Inflammatory macrophage treated with lipopolysaccharide for 1 hour (primary cell): ENCODE measurements around the gene MAP2K6.
"Not testable (repeated sequence)": the region's sequence is repeated elsewhere in the genome, so short reads cannot be mapped to it uniquely, and the experiment has no call there.

ENCODE experiments used
- DNase-seq, 2 donors: peaks; one replicate each; pipeline ENCODE4 v3.0.0-alpha.2; 2020 to 2022

MAP2K6 gene

GRCh38 chr17:69457603-69458002 lies 43.1 kb downstream of the MAP2K6 start:
- DNase-seq: no peak

GRCh38 chr17:69460963-69461922 lies 46.7 kb downstream of the MAP2K6 start:
- DNase-seq: no peak

- no peak for DNase-seq
Observed at GRCh38 chr17:69461951-69462369, 47.5 kb downstream of the MAP2K6 start.

GRCh38 chr17:69462882-69463281 lies 48.4 kb downstream of the MAP2K6 start:
- no peak for DNase-seq

- DNase-seq: no peak
Observed at GRCh38 chr17:69466451-69466850, 52.0 kb downstream of the MAP2K6 start.

GRCh38 chr17:69466905-69467667 lies 52.6 kb downstream of the MAP2K6 start:
- no peak for DNase-seq

- no peak for DNase-seq
Observed at GRCh38 chr17:69468207-69468606, 53.7 kb downstream of the MAP2K6 start.

- no peak for DNase-seq
Observed at GRCh38 chr17:69470702-69471101, 56.2 kb downstream of the MAP2K6 start.

GRCh38 chr17:69471406-69471805 lies 56.9 kb downstream of the MAP2K6 start:
- no peak for DNase-seq

- DNase-seq: no peak
Observed at GRCh38 chr17:69473841-69474831, 59.6 kb downstream of the MAP2K6 start.

GRCh38 chr17:69477204-69477902 lies 62.9 kb downstream of the MAP2K6 start:
- no peak for DNase-seq

- DNase-seq: peak in 1 of 2 donors; percentile 18
Observed at GRCh38 chr17:69477903-69478266, 63.4 kb downstream of the MAP2K6 start.

- no peak for DNase-seq
Observed at GRCh38 chr17:69478916-69479315, 64.4 kb downstream of the MAP2K6 start.

- not testable (repeated sequence) for DNase-seq
Observed at GRCh38 chr17:69479756-69480155, 65.3 kb downstream of the MAP2K6 start.

- DNase-seq: peak; percentile 76 to 79
Observed at GRCh38 chr17:69480245-69480644, 65.7 kb downstream of the MAP2K6 start.

GRCh38 chr17:69485251-69485661 lies 70.8 kb downstream of the MAP2K6 start:
- DNase-seq: peak; percentile 58 to 87

- peak in 1 of 2 donors; percentile 28 for DNase-seq
Observed at GRCh38 chr17:69485901-69486643, 71.6 kb downstream of the MAP2K6 start.

GRCh38 chr17:69486779-69487637 lies 72.5 kb downstream of the MAP2K6 start:
- DNase-seq: no peak

- no peak for DNase-seq
Observed at GRCh38 chr17:69489313-69489712, 74.8 kb downstream of the MAP2K6 start.
